Endothelial cell of umbilical vein (primary cell): ENCODE measurements around the gene KLHL36. TPM values are rescaled to one million over a fixed set of nuclear protein-coding genes. Genes with fewer than 3 reads are reported as not detected.

Source experiments
- BruUV-seq: library from RNA; stranded (reverse); fragments of 400-500 nt; replicated peaks from 2 replicates; lab custom pipeline; 2021; lab: Mats Ljungman, UMichigan
- CTCF ChIA-PET: fragments of 300-600, 350-600 bp; sonication (Branson Sonifier 250); formaldehyde crosslinking; loops from one replicate; lab custom pipeline; 2021; ENCODE audit warnings: antibody characterized with exemption, inconsistent platforms; lab: Charles Lee
- POLR2A ChIA-PET: fragments of 300-600, 350-600 bp; sonication (Branson Sonifier 250); formaldehyde crosslinking; loops from one replicate; lab custom pipeline; 2021; ENCODE audit warnings: antibody characterized with exemption, inconsistent platforms; lab: Charles Lee
- DNase-seq: peaks from one replicate; pipeline ENCODE4 v3.0.0-alpha.2; 2011; ENCODE audit warnings: low read depth, low spot score
- FAIRE-seq: peaks from 2 replicates; lab custom pipeline; 2011; peaks lifted over from hg19 to GRCh38; lab: Jason Lieb, UNC
- H2AFZ ChIP-seq: 2 replicates; pipeline ENCODE4 v1.6.0; 2012; ENCODE audit warnings: low read depth, low read length, control low read depth, inconsistent platforms
- H3K27ac ChIP-seq: 2 replicates; pipeline ENCODE4 v1.5.1; 2011; ENCODE audit warnings: low read depth, mild to moderate bottlenecking, control low read depth, low read length, moderate library complexity; ENCODE audit not compliant: insufficient read depth
- H3K27me3 ChIP-seq, 2 experiments: 2 replicates each; pipeline versions ENCODE4 v1.6.0 to v1.6.1; 2011; ENCODE audit warnings: low read length in 2 of 2, mixed read lengths in 1 of 2; ENCODE audit not compliant: control insufficient read depth in 2 of 2, insufficient read depth in 2 of 2
- H3K36me3 ChIP-seq, 2 experiments: 2 replicates in 1 of 2; 3 replicates in 1 of 2; pipeline ENCODE4 v1.5.1; 2011; ENCODE audit warnings: low read length in 2 of 2, mild to moderate bottlenecking in 1 of 2, moderate library complexity in 1 of 2; ENCODE audit not compliant: control insufficient read depth in 2 of 2, insufficient read depth in 2 of 2; ENCODE audit errors: extremely low read depth in 1 of 2
- H3K4me1 ChIP-seq: 3 replicates; pipeline ENCODE4 v1.5.1; 2011; ENCODE audit warnings: mild to moderate bottlenecking, low read length; ENCODE audit not compliant: control insufficient read depth, insufficient read depth; ENCODE audit errors: extremely low read depth
- H3K4me2 ChIP-seq: 2 replicates; pipeline ENCODE4 v1.6.1; 2011; ENCODE audit warnings: low read length, control low read depth, mixed read lengths; ENCODE audit not compliant: insufficient read depth
- H3K4me3 ChIP-seq, 3 experiments: fragments of 200-600 bp in 1 of 3; sonication (generic), shearing (Covaris generic) in 1 of 3; replicated peaks in 1 of 3; 2 replicates each; pipeline ENCODE4 v1.5.1; 2011 to 2016; ENCODE audit warnings: control low read depth in 3 of 3, low read length in 3 of 3, mild to moderate bottlenecking in 2 of 3, inconsistent platforms in 1 of 3, low read depth in 1 of 3, moderate library complexity in 1 of 3; ENCODE audit not compliant: insufficient read depth in 1 of 3
- H3K79me2 ChIP-seq: 2 replicates; pipeline ENCODE4 v1.6.0; 2012; ENCODE audit warnings: low read length, inconsistent platforms; ENCODE audit not compliant: control insufficient read depth, insufficient read depth
- H3K9ac ChIP-seq: replicated peaks from 2 replicates; pipeline ENCODE3; 2011; ENCODE audit warnings: low read length, control low read depth; ENCODE audit not compliant: insufficient read depth; ENCODE audit errors: extremely low read depth
- H3K9me1 ChIP-seq: replicated peaks from 3 replicates; pipeline ENCODE4 v1.6.0; 2011; ENCODE audit warnings: mild to moderate bottlenecking, low read length; ENCODE audit not compliant: control insufficient read depth, insufficient read depth; ENCODE audit errors: extremely low read depth
- H3K9me3 ChIP-seq: replicated peaks from 2 replicates; pipeline ENCODE4 v1.5.1; 2012; ENCODE audit warnings: low read length, inconsistent platforms; ENCODE audit not compliant: control insufficient read depth, insufficient read depth
- H4K20me1 ChIP-seq: replicated peaks from 2 replicates; pipeline ENCODE3; 2011; ENCODE audit warnings: mild to moderate bottlenecking, low read length; ENCODE audit not compliant: control insufficient read depth, insufficient read depth; ENCODE audit errors: extremely low read depth
- FOS ChIP-seq: IDR thresholded peaks from 2 replicates; pipeline ENCODE4 v1.6.1; 2011; ENCODE audit warnings: mild to moderate bottlenecking, low read length, moderate library complexity, borderline replicate concordance; ENCODE audit not compliant: insufficient read depth
- JUN ChIP-seq: IDR thresholded peaks from 2 replicates; pipeline ENCODE4 v1.6.1; 2011; ENCODE audit warnings: borderline replicate concordance, low read depth; ENCODE audit not compliant: insufficient read length, insufficient read depth
- MYC ChIP-seq: IDR thresholded peaks from one replicate; pipeline ENCODE4 v1.6.1; 2011; ENCODE audit warnings: mild to moderate bottlenecking, low read depth, low read length
- dilution Hi-C: fragments of 300-500 bp; cut with MboI; formaldehyde crosslinking; loops from one replicate; pipeline ENCODE4 v1.15.0; 2019; ENCODE audit warnings: low sequenced_read_pairs; ENCODE audit not compliant: extremely low pct_ligation_motif_present
- intact Hi-C: fragments of 100-400 bp; cut with micrococcal nuclease; formaldehyde crosslinking; loops from one replicate; pipeline ENCODE4 v1.10.0; 2022
- polyA plus RNA-seq, 4 experiments: library from polyadenylated mRNA; depleted of rRNA in 3 of 4; stranded (reverse) in 3 of 4; unstranded in 1 of 4; fragments of >200 nt; gene quantifications; 2 replicates each; pipeline versions ENCODE4 v1.2.1 to v1.2.3, GENCODE V29; 2011 to 2012; ENCODE audit warnings: missing spikeins in 1 of 4
- total RNA-seq: library from RNA; stranded (reverse); gene quantifications from 2 replicates; pipeline ENCODE4 v1.2.3, GENCODE V29; 2021

Gene KLHL36
- total and polyA plus RNA-seq, 2 donors (not counting 3 experiments of a cell fraction or from before 2014, with no cell fraction given): 31.3 to 38.8 TPM

DNA sequence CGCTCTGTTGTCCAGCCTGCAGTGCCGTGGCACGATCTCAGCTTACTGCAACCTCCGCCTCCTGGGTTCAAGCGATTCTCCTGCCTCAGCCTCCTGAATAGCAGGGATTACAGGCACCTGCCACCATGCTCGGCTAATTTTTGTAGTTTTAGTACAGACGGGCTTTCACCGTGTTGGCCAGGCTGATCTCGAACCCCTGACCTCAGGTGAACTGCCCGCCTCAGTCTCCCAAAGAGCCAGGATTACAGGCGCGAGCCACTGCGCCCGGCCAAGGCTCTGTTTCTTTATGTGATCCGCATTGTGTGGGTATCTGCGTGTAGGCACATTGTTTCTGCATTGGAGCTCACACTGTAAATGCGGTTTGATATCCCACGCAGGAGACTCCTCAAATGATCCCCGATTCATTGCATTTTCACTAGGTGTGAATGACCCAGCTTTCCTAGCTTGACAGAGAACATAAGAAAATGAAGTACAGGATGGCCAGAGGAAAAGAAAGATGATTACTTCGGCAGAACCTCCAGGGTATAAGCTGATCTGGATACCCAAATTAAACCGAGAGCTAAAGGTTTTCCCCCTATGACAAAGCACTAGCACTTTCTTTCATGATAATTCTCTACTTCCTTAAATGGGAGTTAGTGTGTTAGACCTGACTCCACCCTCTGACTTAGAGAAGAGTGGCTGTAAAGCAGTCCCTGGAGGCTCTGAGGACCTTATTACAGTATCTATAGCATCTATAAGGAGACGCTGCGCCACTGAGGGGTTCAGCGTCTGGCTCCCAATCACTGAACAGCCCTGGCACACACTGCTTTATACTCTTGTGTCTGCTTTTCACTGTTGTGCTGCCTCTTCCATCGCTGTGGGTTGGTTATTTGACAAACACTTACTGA is 47.7 kb upstream of the KLHL36 start:
- peaks cover 65% of the 10 kb centered on the region for H3K79me2 ChIP-seq
- POLR2A ChIA-PET: interaction anchor here (0.6 to 1.4 kb wide), 3 partner anchors 15 to 84 kb away, joined by 3 to 9 read pairs (median 8); no protein-coding TSS in a partner anchor

DNA sequence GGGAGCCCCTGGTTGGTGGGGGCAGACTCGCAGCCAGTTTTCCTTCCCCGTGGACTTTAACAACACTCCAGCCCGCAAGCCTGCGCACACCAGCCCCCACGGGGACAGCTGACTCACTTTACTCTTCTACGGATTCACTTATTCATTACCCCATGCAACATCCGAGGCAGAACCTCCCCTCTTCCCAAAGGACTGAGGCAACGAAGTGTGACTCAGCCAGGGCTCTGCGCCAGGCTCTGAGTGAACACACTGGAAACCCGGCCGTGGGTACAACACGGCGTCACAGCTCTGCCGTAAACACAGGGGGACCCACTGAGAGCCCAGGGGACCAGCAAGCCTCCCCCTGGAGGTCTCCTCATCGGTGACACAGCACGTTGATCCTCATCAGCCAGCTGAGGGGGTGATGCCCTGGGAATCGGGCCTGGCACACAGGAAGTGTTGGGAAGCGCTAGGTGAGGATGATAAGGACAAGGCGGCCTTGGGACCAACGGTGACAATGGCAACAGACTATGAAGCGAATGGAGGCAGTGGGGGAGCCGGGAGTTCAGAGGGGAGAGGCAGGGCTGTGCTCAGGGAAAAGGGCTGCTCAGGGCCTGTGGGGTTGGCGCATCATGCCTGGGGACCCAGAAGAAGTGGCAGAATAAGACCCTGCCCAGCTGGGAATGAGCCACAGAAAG is 45.0 kb upstream of the KLHL36 start:
- Histone ChIP-seq H3K4me3 (no peak overlapping the region), H3K4me2 (peak overlapping the region; percentile 23), H3K27ac (peak overlapping the region; percentile 81), H3K27me3 (no peaks in the 10 kb centered on the region), H3K9me1 (no peaks in the 10 kb centered on the region), H4K20me1 (no peaks in the 10 kb centered on the region), H3K9me3 (no peaks in the 10 kb centered on the region), H3K79me2 (peaks cover 64% of the 10 kb centered on the region), H3K9ac (peak overlapping the region; percentile 37), H3K4me1 (peaks cover 52% of the 10 kb centered on the region), H2AFZ (no peak overlapping the region), H3K36me3 (peaks cover 0 to 3% of the 10 kb centered on the region in 2 experiments)
- peak; percentile 91 for DNase-seq
- dilution Hi-C loops: loop anchor here (25.0 kb wide), 1 partner anchor 91 kb away; the partner anchor contains the start of gene MEAK7
- peak; percentile 92 for FAIRE-seq
- ChIA-PET CTCF (interaction anchor here (0.7 to 3.2 kb wide), 4 partner anchors 15 to 97 kb away, joined by 3 to 16 read pairs (median 10); partner anchors contain the start of gene COTL1), POLR2A (no interaction called here)
- intact Hi-C loops: loop anchor here (1.0 kb wide), 1 partner anchor 15 kb away; the partner anchor contains the start of gene COTL1
- no TSS peak for BruUV-seq
- TF ChIP-seq MYC (no peak), JUN (peak; percentile 64), FOS (peak; percentile 88)

More for the DNA sequence above, 47.7 kb upstream of the KLHL36 start:
- intact Hi-C loops (no loop called here), dilution Hi-C loops (loop anchor here (25.0 kb wide), 1 partner anchor 88 kb away; the partner anchor contains the start of gene MEAK7)
- H2AFZ ChIP-seq: no peak overlapping the region
- H3K4me3 ChIP-seq: no peak overlapping the region
- no peaks in the 10 kb centered on the region for H3K27me3 ChIP-seq
- BruUV-seq: no TSS peak
- DNase-seq (peak; percentile 21), FAIRE-seq (peak; percentile 49)
- H3K9me1 ChIP-seq: no peaks in the 10 kb centered on the region
- peak overlapping the region; percentile 42 for H3K27ac ChIP-seq
- no peaks in the 10 kb centered on the region for H4K20me1 ChIP-seq
- no peak overlapping the region for H3K9ac ChIP-seq
- CTCF ChIA-PET: interaction anchor here (1.0 to 3.4 kb wide), 9 partner anchors 15 to 95 kb away, joined by 3 to 23 read pairs (median 9); partner anchors contain the start of gene COTL1
- H3K36me3 ChIP-seq: no peaks in the 10 kb centered on the region
- no peaks in the 10 kb centered on the region for H3K9me3 ChIP-seq
- no peak for TF ChIP-seq FOS
- H3K4me2 ChIP-seq: peak overlapping the region; percentile 81
- H3K4me1 ChIP-seq: peaks cover 62% of the 10 kb centered on the region
